Uterus (tissue), 4 donors: ENCODE measurements around the gene FAM53B. TPM values are rescaled to one million over a fixed set of nuclear protein-coding genes. Genes with fewer than 3 reads are reported as not detected.

Experiments
- DNase-seq, 2 donors: peaks; one replicate each; pipeline ENCODE4 v3.0.0-alpha.2; 2019 to 2020
- H3K27ac ChIP-seq, 2 donors: fragments of 200-600 bp; sonication (generic); 1 replicate in 1 of 2; 2 replicates in 1 of 2; pipeline ENCODE4 v1.5.1; 2016 to 2018
- H3K27me3 ChIP-seq, 2 donors: fragments of 200-600 bp; sonication (generic); one replicate each; pipeline ENCODE4 v1.5.1; 2018 to 2019; ENCODE audit warnings: control low read depth in 1 of 2
- H3K36me3 ChIP-seq, 2 donors: fragments of 200-600 bp; sonication (generic); one replicate each; pipeline ENCODE4 v1.5.1; 2019; ENCODE audit warnings: control low read depth in 1 of 2
- H3K4me1 ChIP-seq, 2 donors: fragments of 200-600 bp; sonication (generic); one replicate each; pipeline ENCODE4 v1.5.1; 2018 to 2019; ENCODE audit warnings: control low read depth in 1 of 2
- H3K4me3 ChIP-seq, 2 donors: fragments of 200-600 bp; sonication (generic); 1 replicate in 1 of 2; 2 replicates in 1 of 2; pipeline ENCODE4 v1.5.1; 2018 to 2019; ENCODE audit warnings: mild to moderate bottlenecking in 1 of 2
- H3K9me3 ChIP-seq, 2 donors: fragments of 200-600 bp; sonication (generic); one replicate each; pipeline ENCODE4 v1.5.1; 2019; ENCODE audit warnings: control low read depth in 1 of 2
- CTCF ChIP-seq, 4 experiments: fragments of 200-600 bp in 2 of 4; fragments of 450-650 bp in 2 of 4; sonication (generic) in 2 of 4; IDR thresholded peaks; one replicate each; pipeline ENCODE4 v1.5.1; 2016 to 2019; ENCODE audit warnings: antibody characterized with exemption in 4 of 4, mild to moderate bottlenecking in 2 of 4, moderate library complexity in 1 of 4
- POLR2A ChIP-seq, 2 donors: fragments of 450-650 bp; IDR thresholded peaks; one replicate each; pipeline ENCODE4 v1.6.1; 2016; ENCODE audit warnings: antibody characterized with exemption in 2 of 2, mild to moderate bottlenecking in 1 of 2, moderate library complexity in 1 of 2
- intact Hi-C: fragments of 100-400 bp; cut with DNase I; formaldehyde crosslinking; loops from one replicate; pipeline ENCODE4 v1.15.1; 2023; ENCODE audit warnings: low total_unique reads
- total RNA-seq, 4 donors: library from RNA; depleted of rRNA in 3 of 4; stranded (reverse); fragments of >200 nt in 3 of 4; gene quantifications; one replicate each; pipeline versions ENCODE4 v1.1.0 to v1.2.4, GENCODE V29; 2014 to 2023
- donor health status: DM: yes; HTN: yes; CAD: no.

FAM53B gene
- total RNA-seq, 4 donors from 2014 or later = 10.9 to 94.3 (median 67.8) TPM

GRCh38 chr10:124626759-124627380 is 117.3 kb downstream of the FAM53B start:
- no peak for TF ChIP-seq POLR2A (IDR thresholded peaks at IDR 0.05)
- TF ChIP-seq CTCF (IDR thresholded peaks at IDR 0.05) = no peak
- DNase-seq = no peak
- Histone ChIP-seq H3K27ac (no peak overlapping the region), H3K4me1 (peaks cover 0 to 23% of the 10 kb centered on the region in 2 donors), H3K27me3 (no peaks in the 10 kb centered on the region), H3K36me3 (no peaks in the 10 kb centered on the region), H3K4me3 (no peak overlapping the region), H3K9me3 (no peaks in the 10 kb centered on the region)
- intact Hi-C loops = loop anchor here (10.0 kb wide), 1 partner anchor 92 kb away; no protein-coding TSS in a partner anchor

GRCh38 chr10:124625831-124626238 is 118.3 kb downstream of the FAM53B start:
- Histone ChIP-seq H3K9me3 (no peaks in the 10 kb centered on the region), H3K4me3 (no peak overlapping the region), H3K27ac (no peak overlapping the region), H3K4me1 (peaks cover 0 to 25% of the 10 kb centered on the region in 2 donors), H3K27me3 (no peaks in the 10 kb centered on the region), H3K36me3 (no peaks in the 10 kb centered on the region)
- intact Hi-C loops = loop anchor here (10.0 kb wide), 1 partner anchor 91 kb away; no protein-coding TSS in a partner anchor
- no peak for DNase-seq
- TF ChIP-seq CTCF (IDR thresholded peaks at IDR 0.05) = no peak
- TF ChIP-seq POLR2A (IDR thresholded peaks at IDR 0.05) = no peak

- TF ChIP-seq POLR2A (IDR thresholded peaks at IDR 0.05) (no peak), CTCF (IDR thresholded peaks at IDR 0.05) (no peak)
Observed at GRCh38 chr10:124624895-124625294, 119.3 kb downstream of the FAM53B start.

GRCh38 chr10:124624466-124624865 is 119.7 kb downstream of the FAM53B start:
- no peaks in the 10 kb centered on the region for H3K9me3 ChIP-seq
- TF ChIP-seq CTCF (IDR thresholded peaks at IDR 0.05) (no peak), POLR2A (IDR thresholded peaks at IDR 0.05) (no peak)
- no peaks in the 10 kb centered on the region for H3K36me3 ChIP-seq
- intact Hi-C loops = loop anchor here (10.0 kb wide), 1 partner anchor 90 kb away; no protein-coding TSS in a partner anchor
- H3K4me3 ChIP-seq = no peak overlapping the region
- peaks cover 0 to 18% of the 10 kb centered on the region in 2 donors for H3K4me1 ChIP-seq
- H3K27ac ChIP-seq = no peak overlapping the region
- no peak for DNase-seq
- H3K27me3 ChIP-seq = no peaks in the 10 kb centered on the region

More at GRCh38 chr10:124624895-124625294, 119.3 kb downstream of the FAM53B start:
- intact Hi-C loops = loop anchor here (10.0 kb wide), 1 partner anchor 90 kb away; no protein-coding TSS in a partner anchor
- no peak for DNase-seq
- no peak overlapping the region for H3K4me3 ChIP-seq
- H3K36me3 ChIP-seq = no peaks in the 10 kb centered on the region
- peaks cover 0 to 22% of the 10 kb centered on the region in 2 donors for H3K4me1 ChIP-seq
- H3K9me3 ChIP-seq = no peaks in the 10 kb centered on the region
- H3K27ac ChIP-seq = no peak overlapping the region
- no peaks in the 10 kb centered on the region for H3K27me3 ChIP-seq

- peaks cover 0 to 15% of the 10 kb centered on the region in 2 donors for H3K4me1 ChIP-seq
- intact Hi-C loops = loop anchor here (10.0 kb wide), 1 partner anchor 89 kb away; no protein-coding TSS in a partner anchor
Observed at GRCh38 chr10:124624006-124624405, 120.2 kb downstream of the FAM53B start.

More at GRCh38 chr10:124624006-124624405, 120.2 kb downstream of the FAM53B start:
- Histone ChIP-seq H3K36me3 (no peaks in the 10 kb centered on the region), H3K27ac (no peak overlapping the region), H3K9me3 (no peaks in the 10 kb centered on the region), H3K4me3 (no peak overlapping the region), H3K27me3 (no peaks in the 10 kb centered on the region)
- TF ChIP-seq POLR2A (IDR thresholded peaks at IDR 0.05) = no peak
- no peak for TF ChIP-seq CTCF (IDR thresholded peaks at IDR 0.05)
- no peak for DNase-seq
